GM15510 (cell line): ENCODE measurements around the gene HNRNPF.

ENCODE experiments used
- POLR2A ChIP-seq: IDR thresholded peaks from 3 replicates; pipeline ENCODE4 v1.6.1; 2011; ENCODE audit warnings: borderline replicate concordance; ENCODE audit not compliant: insufficient read length; ENCODE audit errors: extremely low read depth

Gene HNRNPF

GRCh38 chr10:43424416-43424815 is 15.4 kb upstream of the HNRNPF start:
- no peak for TF ChIP-seq POLR2A

- no peak for TF ChIP-seq POLR2A
Observed at GRCh38 chr10:43421519-43421918, 12.5 kb upstream of the HNRNPF start.

GRCh38 chr10:43421201-43421507 is 12.2 kb upstream of the HNRNPF start:
- TF ChIP-seq POLR2A: no peak

- peak; percentile 78 for TF ChIP-seq POLR2A
Observed at GRCh38 chr10:43420369-43421200, 11.6 kb upstream of the HNRNPF start.

- TF ChIP-seq POLR2A: no peak
Observed at GRCh38 chr10:43419997-43420368, 11.0 kb upstream of the HNRNPF start.

GRCh38 chr10:43417950-43418768 is 9.2 kb upstream of the HNRNPF start:
- peak; percentile 24 for TF ChIP-seq POLR2A

- TF ChIP-seq POLR2A: no peak
Observed at GRCh38 chr10:43415544-43415943, 6.6 kb upstream of the HNRNPF start.

GRCh38 chr10:43411536-43411935 is 2.5 kb upstream of the HNRNPF start:
- TF ChIP-seq POLR2A: no peak

GRCh38 chr10:43410345-43410744 is 1.4 kb upstream of the HNRNPF start:
- no peak for TF ChIP-seq POLR2A

GRCh38 chr10:43409385-43410109 is 561 bp upstream of the HNRNPF start:
- peak; percentile 27 for TF ChIP-seq POLR2A

GRCh38 chr10:43408331-43408709 is 666 bp downstream of the HNRNPF start:
- no peak for TF ChIP-seq POLR2A

GRCh38 chr10:43407576-43408330 is 1.2 kb downstream of the HNRNPF start:
- peak; percentile 81 for TF ChIP-seq POLR2A

- no peak for TF ChIP-seq POLR2A
Observed at GRCh38 chr10:43407148-43407575, 1.8 kb downstream of the HNRNPF start.

- TF ChIP-seq POLR2A: no peak
Observed at GRCh38 chr10:43404704-43405084, 4.3 kb downstream of the HNRNPF start.

GRCh38 chr10:43403911-43404703 is 4.9 kb downstream of the HNRNPF start:
- TF ChIP-seq POLR2A: no peak
